SK-N-SH treated with all-trans-retinoic acid at 6 μM for 48 hours (cell line): Measurements from ENCODE around the gene ARMH1.

ENCODE experiments used
- ATAC-seq: fragments of 200-7000 bp; cut with Tn5 transposase; 3 replicates; pipeline ENCODE4 v1.9.1; 2020; ENCODE audit warnings: mild to moderate bottlenecking, moderate library complexity
- ARNTL ChIP-seq: fragments of 450-650 bp; formaldehyde crosslinking; IDR thresholded peaks from 2 replicates; pipeline ENCODE4 v1.5.0; 2020; ENCODE audit warnings: low read depth, mild to moderate bottlenecking, moderate library complexity, borderline replicate concordance
- BACH2 ChIP-seq: fragments of 250-450 bp; sonication (Bioruptor Pico); IDR thresholded peaks from 2 replicates; pipeline ENCODE4 v1.9.0; 2021; ENCODE audit warnings: mild to moderate bottlenecking, borderline replicate concordance
- CSDC2 ChIP-seq: fragments of 250-450 bp; sonication (Bioruptor Pico); IDR thresholded peaks from 2 replicates; pipeline ENCODE4 v1.5.0; 2020; ENCODE audit warnings: mild to moderate bottlenecking, moderate library complexity
- ESRRG ChIP-seq: fragments of 250-450 bp; sonication (Bioruptor Pico); IDR thresholded peaks from 2 replicates; pipeline ENCODE4 v1.6.1; 2021; ENCODE audit warnings: mild to moderate bottlenecking
- GLIS3 ChIP-seq: fragments of 250-450 bp; sonication (Bioruptor Pico); IDR thresholded peaks from 2 replicates; pipeline ENCODE4 v1.5.0; 2020; ENCODE audit warnings: mild to moderate bottlenecking, moderate library complexity
- ISL1 ChIP-seq: fragments of 250-450 bp; sonication (Bioruptor Pico); IDR thresholded peaks from 2 replicates; pipeline ENCODE4 v2.1.2; 2022; ENCODE audit warnings: mild to moderate bottlenecking, moderate library complexity
- OSR1 ChIP-seq: fragments of 250-450 bp; sonication (Bioruptor Pico); IDR thresholded peaks from 2 replicates; pipeline ENCODE4 v1.8.0; 2022; ENCODE audit warnings: moderate library complexity, mild to moderate bottlenecking, inconsistent platforms
- PPARA ChIP-seq: fragments of 250-450 bp; sonication (Bioruptor Pico); IDR thresholded peaks from 2 replicates; pipeline ENCODE4 v1.5.0; 2020; ENCODE audit warnings: mild to moderate bottlenecking, borderline replicate concordance
- RARB ChIP-seq: fragments of 250-450 bp; sonication (Bioruptor Pico); IDR thresholded peaks from 2 replicates; pipeline ENCODE4 v1.8.0; 2021; ENCODE audit warnings: mild to moderate bottlenecking, moderate library complexity
- SNAI2 ChIP-seq: fragments of 250-450 bp; sonication (Bioruptor Pico); IDR thresholded peaks from 2 replicates; pipeline ENCODE4 v1.5.0; 2020; ENCODE audit warnings: mild to moderate bottlenecking, moderate library complexity
- TCF4 ChIP-seq: fragments of 250-450 bp; sonication (Bioruptor Pico); IDR thresholded peaks from 2 replicates; pipeline ENCODE4 v1.8.0; 2021; ENCODE audit warnings: mild to moderate bottlenecking, moderate library complexity, borderline replicate concordance
- TOX ChIP-seq: fragments of 250-450 bp; sonication (Bioruptor Pico); IDR thresholded peaks from 2 replicates; pipeline ENCODE4 v1.8.0; 2021; ENCODE audit warnings: mild to moderate bottlenecking, moderate library complexity, borderline replicate concordance
- ZC3H10 ChIP-seq: fragments of 250-450 bp; sonication (Bioruptor Pico); IDR thresholded peaks from 2 replicates; pipeline ENCODE4 v1.5.1; 2021; ENCODE audit warnings: mild to moderate bottlenecking, moderate library complexity
- ZFP3 ChIP-seq: fragments of 250-450 bp; sonication (Bioruptor Pico); IDR thresholded peaks from 2 replicates; pipeline ENCODE4 v1.5.0; 2020; ENCODE audit warnings: mild to moderate bottlenecking, moderate library complexity
- ZFP30 ChIP-seq: fragments of 450-650 bp; formaldehyde crosslinking; IDR thresholded peaks from 2 replicates; pipeline ENCODE4 v1.5.0; 2022; ENCODE audit warnings: mild to moderate bottlenecking, moderate library complexity
- ZNF70 ChIP-seq: fragments of 450-650 bp; formaldehyde crosslinking; IDR thresholded peaks from 2 replicates; pipeline ENCODE4 v1.5.0; 2020; ENCODE audit warnings: mild to moderate bottlenecking, moderate library complexity
- ZNF8 ChIP-seq: fragments of 450-650 bp; formaldehyde crosslinking; IDR thresholded peaks from 2 replicates; pipeline ENCODE4 v1.5.0; 2020; ENCODE audit warnings: mild to moderate bottlenecking, moderate library complexity
- TF ChIP-seq, protein P1 (sequence below): fragments of 250-450 bp; sonication (Bioruptor Pico); IDR thresholded peaks from 2 replicates; pipeline ENCODE4 v1.5.0; 2020; ENCODE audit warnings: mild to moderate bottlenecking, moderate library complexity
- TF ChIP-seq, protein P2 (sequence below): fragments of 250-450 bp; sonication (Bioruptor Pico); IDR thresholded peaks from 2 replicates; pipeline ENCODE4 v1.5.1; 2020; ENCODE audit warnings: low read depth, mild to moderate bottlenecking, moderate library complexity
- TF ChIP-seq, protein P3 (sequence below): fragments of 250-450 bp; sonication (Bioruptor Pico); IDR thresholded peaks from 2 replicates; pipeline ENCODE4 v1.5.1; 2021; ENCODE audit warnings: mild to moderate bottlenecking, moderate library complexity
- TF ChIP-seq, protein P4 (sequence below): fragments of 250-450 bp; sonication (Bioruptor Pico); IDR thresholded peaks from 2 replicates; pipeline ENCODE4 v1.8.0; 2021; ENCODE audit warnings: low read depth, mild to moderate bottlenecking, moderate library complexity, borderline replicate concordance

ARMH1 gene

DNA sequence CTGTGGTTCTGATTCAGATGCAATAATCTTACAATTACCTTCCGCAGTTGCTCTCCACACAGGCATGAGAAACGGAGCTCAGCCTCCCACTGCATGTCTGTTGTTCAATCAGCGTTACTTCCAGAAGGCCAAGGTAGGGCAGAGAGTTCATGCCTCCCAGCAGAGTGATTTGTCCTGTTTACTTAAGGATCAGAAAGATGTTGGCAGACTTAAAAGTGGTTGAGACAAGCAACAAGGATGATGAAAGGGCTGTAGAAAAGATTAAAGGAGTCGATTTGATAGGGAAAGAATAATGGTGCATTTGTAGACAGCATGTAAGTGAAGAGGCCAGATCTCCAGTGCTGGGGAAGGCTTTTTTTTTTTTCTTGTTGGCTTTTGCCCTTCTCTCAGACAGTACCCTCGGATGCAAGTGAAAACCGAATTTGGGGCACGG lies 26.6 kb downstream of the ARMH1 start:
- TF ChIP-seq, protein P1, sequence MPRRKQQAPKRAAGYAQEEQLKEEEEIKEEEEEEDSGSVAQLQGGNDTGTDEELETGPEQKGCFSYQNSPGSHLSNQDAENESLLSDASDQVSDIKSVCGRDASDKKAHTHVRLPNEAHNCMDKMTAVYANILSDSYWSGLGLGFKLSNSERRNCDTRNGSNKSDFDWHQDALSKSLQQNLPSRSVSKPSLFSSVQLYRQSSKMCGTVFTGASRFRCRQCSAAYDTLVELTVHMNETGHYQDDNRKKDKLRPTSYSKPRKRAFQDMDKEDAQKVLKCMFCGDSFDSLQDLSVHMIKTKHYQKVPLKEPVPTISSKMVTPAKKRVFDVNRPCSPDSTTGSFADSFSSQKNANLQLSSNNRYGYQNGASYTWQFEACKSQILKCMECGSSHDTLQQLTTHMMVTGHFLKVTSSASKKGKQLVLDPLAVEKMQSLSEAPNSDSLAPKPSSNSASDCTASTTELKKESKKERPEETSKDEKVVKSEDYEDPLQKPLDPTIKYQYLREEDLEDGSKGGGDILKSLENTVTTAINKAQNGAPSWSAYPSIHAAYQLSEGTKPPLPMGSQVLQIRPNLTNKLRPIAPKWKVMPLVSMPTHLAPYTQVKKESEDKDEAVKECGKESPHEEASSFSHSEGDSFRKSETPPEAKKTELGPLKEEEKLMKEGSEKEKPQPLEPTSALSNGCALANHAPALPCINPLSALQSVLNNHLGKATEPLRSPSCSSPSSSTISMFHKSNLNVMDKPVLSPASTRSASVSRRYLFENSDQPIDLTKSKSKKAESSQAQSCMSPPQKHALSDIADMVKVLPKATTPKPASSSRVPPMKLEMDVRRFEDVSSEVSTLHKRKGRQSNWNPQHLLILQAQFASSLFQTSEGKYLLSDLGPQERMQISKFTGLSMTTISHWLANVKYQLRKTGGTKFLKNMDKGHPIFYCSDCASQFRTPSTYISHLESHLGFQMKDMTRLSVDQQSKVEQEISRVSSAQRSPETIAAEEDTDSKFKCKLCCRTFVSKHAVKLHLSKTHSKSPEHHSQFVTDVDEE (CRISPR knock-in tag) = no peak
- TF ChIP-seq TCF4 (CRISPR knock-in tag) (no peak), CSDC2 (CRISPR knock-in tag) (no peak), ZFP3 (CRISPR knock-in tag) (no peak), ISL1 (CRISPR knock-in tag) (no peak), SNAI2 (CRISPR knock-in tag) (no peak)
- TF ChIP-seq, protein P2, sequence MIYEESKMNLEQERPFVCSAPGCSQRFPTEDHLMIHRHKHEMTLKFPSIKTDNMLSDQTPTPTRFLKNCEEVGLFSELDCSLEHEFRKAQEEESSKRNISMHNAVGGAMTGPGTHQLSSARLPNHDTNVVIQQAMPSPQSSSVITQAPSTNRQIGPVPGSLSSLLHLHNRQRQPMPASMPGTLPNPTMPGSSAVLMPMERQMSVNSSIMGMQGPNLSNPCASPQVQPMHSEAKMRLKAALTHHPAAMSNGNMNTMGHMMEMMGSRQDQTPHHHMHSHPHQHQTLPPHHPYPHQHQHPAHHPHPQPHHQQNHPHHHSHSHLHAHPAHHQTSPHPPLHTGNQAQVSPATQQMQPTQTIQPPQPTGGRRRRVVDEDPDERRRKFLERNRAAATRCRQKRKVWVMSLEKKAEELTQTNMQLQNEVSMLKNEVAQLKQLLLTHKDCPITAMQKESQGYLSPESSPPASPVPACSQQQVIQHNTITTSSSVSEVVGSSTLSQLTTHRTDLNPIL (CRISPR knock-in tag) = no peak
- TF ChIP-seq, protein P3, sequence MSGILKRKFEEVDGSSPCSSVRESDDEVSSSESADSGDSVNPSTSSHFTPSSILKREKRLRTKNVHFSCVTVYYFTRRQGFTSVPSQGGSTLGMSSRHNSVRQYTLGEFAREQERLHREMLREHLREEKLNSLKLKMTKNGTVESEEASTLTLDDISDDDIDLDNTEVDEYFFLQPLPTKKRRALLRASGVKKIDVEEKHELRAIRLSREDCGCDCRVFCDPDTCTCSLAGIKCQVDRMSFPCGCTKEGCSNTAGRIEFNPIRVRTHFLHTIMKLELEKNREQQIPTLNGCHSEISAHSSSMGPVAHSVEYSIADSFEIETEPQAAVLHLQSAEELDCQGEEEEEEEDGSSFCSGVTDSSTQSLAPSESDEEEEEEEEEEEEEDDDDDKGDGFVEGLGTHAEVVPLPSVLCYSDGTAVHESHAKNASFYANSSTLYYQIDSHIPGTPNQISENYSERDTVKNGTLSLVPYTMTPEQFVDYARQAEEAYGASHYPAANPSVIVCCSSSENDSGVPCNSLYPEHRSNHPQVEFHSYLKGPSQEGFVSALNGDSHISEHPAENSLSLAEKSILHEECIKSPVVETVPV (CRISPR knock-in tag) = no peak
- no peak for ATAC-seq

DNA sequence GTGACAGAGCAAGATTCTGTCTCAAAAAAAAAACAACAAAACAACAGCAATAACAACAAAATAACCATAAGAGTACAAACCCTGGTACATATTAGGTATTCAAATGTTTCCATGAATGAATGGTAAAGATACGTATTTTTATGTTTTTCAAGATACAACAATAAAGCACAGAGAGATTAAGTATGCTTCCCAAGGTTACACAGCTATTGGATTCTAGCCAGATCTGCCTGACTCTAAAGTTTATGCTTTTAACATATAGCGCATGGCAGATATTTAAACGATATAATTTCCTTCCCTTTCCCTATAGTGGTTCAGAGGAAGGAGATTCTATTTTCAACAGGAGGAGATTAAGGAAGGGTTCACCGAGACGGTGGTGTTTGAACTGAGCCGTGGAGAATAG lies 31.0 kb downstream of the ARMH1 start:
- no peak for TF ChIP-seq ZNF8 (CRISPR knock-in tag)
- no peak for ATAC-seq

DNA sequence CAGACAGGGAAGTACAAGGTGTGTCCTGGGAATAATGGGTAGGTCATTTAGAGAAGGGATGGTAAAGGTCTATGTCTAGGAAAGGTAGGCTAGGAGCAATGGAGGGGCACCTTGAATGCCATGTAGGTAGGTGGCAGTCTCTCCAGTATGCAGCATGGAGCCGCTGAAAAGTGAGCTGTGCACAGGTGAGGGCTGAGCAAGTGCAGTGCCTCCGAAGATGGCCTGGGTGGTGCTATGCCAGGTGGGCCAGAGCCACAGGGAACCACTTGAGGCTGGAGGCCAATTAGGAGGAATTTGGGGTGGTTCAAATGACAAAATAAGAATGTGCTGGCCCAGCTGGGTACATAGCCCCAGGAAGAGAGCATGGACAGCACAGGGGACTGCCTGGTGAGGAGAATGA lies 31.4 kb downstream of the ARMH1 start:
- TF ChIP-seq CSDC2 (CRISPR knock-in tag) (no peak), ZNF8 (CRISPR knock-in tag) (no peak), ZFP30 (CRISPR knock-in tag) (no peak), OSR1 (CRISPR knock-in tag) (no peak), BACH2 (no peak), RARB (CRISPR knock-in tag) (no peak), ZC3H10 (CRISPR knock-in tag) (no peak), ZNF70 (CRISPR knock-in tag) (no peak), SNAI2 (CRISPR knock-in tag) (no peak), PPARA (CRISPR knock-in tag) (no peak), TOX (CRISPR knock-in tag) (no peak), ESRRG (CRISPR knock-in tag) (no peak), GLIS3 (CRISPR knock-in tag) (no peak), ARNTL (CRISPR knock-in tag) (no peak)
- TF ChIP-seq, protein P2 (CRISPR knock-in tag) = no peak
- TF ChIP-seq, protein P3 (CRISPR knock-in tag) = no peak
- TF ChIP-seq, protein P4, sequence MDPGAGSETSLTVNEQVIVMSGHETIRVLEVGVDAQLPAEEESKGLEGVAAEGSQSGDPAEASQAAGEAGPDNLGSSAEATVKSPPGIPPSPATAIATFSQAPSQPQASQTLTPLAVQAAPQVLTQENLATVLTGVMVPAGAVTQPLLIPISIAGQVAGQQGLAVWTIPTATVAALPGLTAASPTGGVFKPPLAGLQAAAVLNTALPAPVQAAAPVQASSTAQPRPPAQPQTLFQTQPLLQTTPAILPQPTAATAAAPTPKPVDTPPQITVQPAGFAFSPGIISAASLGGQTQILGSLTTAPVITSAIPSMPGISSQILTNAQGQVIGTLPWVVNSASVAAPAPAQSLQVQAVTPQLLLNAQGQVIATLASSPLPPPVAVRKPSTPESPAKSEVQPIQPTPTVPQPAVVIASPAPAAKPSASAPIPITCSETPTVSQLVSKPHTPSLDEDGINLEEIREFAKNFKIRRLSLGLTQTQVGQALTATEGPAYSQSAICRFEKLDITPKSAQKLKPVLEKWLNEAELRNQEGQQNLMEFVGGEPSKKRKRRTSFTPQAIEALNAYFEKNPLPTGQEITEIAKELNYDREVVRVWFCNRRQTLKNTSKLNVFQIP = no peak
- TF ChIP-seq, protein P1 (CRISPR knock-in tag) = no peak
- no peak for ATAC-seq
